MG63 (cell line): ENCODE data around the gene TYW5. TPM values are rescaled to one million over a fixed set of nuclear protein-coding genes. Genes with fewer than 3 reads are reported as not detected.
A peak's percentile ranks its signal among the peaks of the same experiment; 100 is the strongest.

Experiments used
- DNase-seq: peaks from one replicate; pipeline ENCODE4 v3.0.0-alpha.2; 2020
- H3K27me3 ChIP-seq: fragments of 250-450 bp; sonication (Bioruptor Pico); 2 replicates; pipeline ENCODE4 v1.5.1; 2020; ENCODE audit warnings: mild to moderate bottlenecking, moderate library complexity
- H3K36me3 ChIP-seq: fragments of 250-450 bp; sonication (Bioruptor Pico); 2 replicates; pipeline ENCODE4 v1.5.1; 2020; ENCODE audit warnings: mild to moderate bottlenecking, moderate library complexity
- H3K4me3 ChIP-seq: fragments of 250-450 bp; sonication (Bioruptor Pico); 2 replicates; pipeline ENCODE4 v1.5.1; 2020; ENCODE audit warnings: mild to moderate bottlenecking, moderate library complexity
- H3K9me3 ChIP-seq: fragments of 250-450 bp; sonication (Bioruptor Pico); 2 replicates; pipeline ENCODE4 v1.5.1; 2020; ENCODE audit warnings: mild to moderate bottlenecking, moderate library complexity
- total RNA-seq: library from RNA; depleted of rRNA; stranded (reverse); fragments of >200 nt; shearing (Covaris generic); gene quantifications from 2 replicates; pipeline ENCODE4 v1.2.3, GENCODE V29; 2014; ENCODE audit warnings: low replicate concordance; rRNA removed

The TYW5 gene
- total RNA-seq: 1.2 and 3.6 TPM in 2 replicates

GRCh38 chr2:199955339-199956061 lies at the start of gene TYW5, which contains the start of gene MAIP1:
Gene TYW5 (minus strand): TSS chr2:199955491. CDS start chr2:199955470, 21 bp downstream.
Gene MAIP1 (plus strand): TSS chr2:199955582. CDS start chr2:199955799, 217 bp downstream.
- DNase-seq: peak; percentile 82
- H3K36me3 ChIP-seq: peaks cover 35% of the 10 kb centered on the region
- H3K27me3 ChIP-seq: no peaks in the 10 kb centered on the region
- H3K9me3 ChIP-seq: no peaks in the 10 kb centered on the region
- H3K4me3 ChIP-seq: peak within 1 kb of the TSS; percentile 95

GRCh38 chr2:200003444-200003843 lies 48.2 kb upstream of the TYW5 start:
- no peak overlapping the region for H3K4me3 ChIP-seq
- DNase-seq: peak; percentile 6
- H3K9me3 ChIP-seq: no peaks in the 10 kb centered on the region

GRCh38 chr2:200000444-200001163 lies 45.3 kb upstream of the TYW5 start:
- Histone ChIP-seq H3K27me3 (no peaks in the 10 kb centered on the region), H3K4me3 (no peak overlapping the region), H3K36me3 (no peaks in the 10 kb centered on the region), H3K9me3 (no peaks in the 10 kb centered on the region)
- no peak for DNase-seq

More at GRCh38 chr2:200003444-200003843, 48.2 kb upstream of the TYW5 start:
- H3K27me3 ChIP-seq: no peaks in the 10 kb centered on the region
- no peaks in the 10 kb centered on the region for H3K36me3 ChIP-seq

GRCh38 chr2:199999166-199999565 lies 43.9 kb upstream of the TYW5 start:
- Histone ChIP-seq H3K4me3 (no peak overlapping the region), H3K27me3 (no peaks in the 10 kb centered on the region), H3K36me3 (no peaks in the 10 kb centered on the region), H3K9me3 (no peaks in the 10 kb centered on the region)
- DNase-seq: no peak

- Histone ChIP-seq H3K27me3 (no peaks in the 10 kb centered on the region), H3K4me3 (no peak overlapping the region), H3K9me3 (no peaks in the 10 kb centered on the region), H3K36me3 (no peaks in the 10 kb centered on the region)
- DNase-seq: no peak
Observed at GRCh38 chr2:199997296-199997695, 42.0 kb upstream of the TYW5 start.

- no peak for DNase-seq
- no peaks in the 10 kb centered on the region for H3K27me3 ChIP-seq
- H3K4me3 ChIP-seq: no peak overlapping the region
- no peaks in the 10 kb centered on the region for H3K9me3 ChIP-seq
- H3K36me3 ChIP-seq: no peaks in the 10 kb centered on the region
Observed at GRCh38 chr2:199994896-199995295, 39.6 kb upstream of the TYW5 start.

- DNase-seq: no peak
- no peaks in the 10 kb centered on the region for H3K9me3 ChIP-seq
- H3K36me3 ChIP-seq: no peaks in the 10 kb centered on the region
- no peak overlapping the region for H3K4me3 ChIP-seq
- no peaks in the 10 kb centered on the region for H3K27me3 ChIP-seq
Observed at GRCh38 chr2:199994371-199994770, 39.1 kb upstream of the TYW5 start.

GRCh38 chr2:199992296-199992695 lies 37.0 kb upstream of the TYW5 start:
- Histone ChIP-seq H3K4me3 (no peak overlapping the region), H3K36me3 (no peaks in the 10 kb centered on the region), H3K27me3 (no peaks in the 10 kb centered on the region), H3K9me3 (no peaks in the 10 kb centered on the region)
- no peak for DNase-seq

GRCh38 chr2:199991691-199992090 lies 36.4 kb upstream of the TYW5 start:
- Histone ChIP-seq H3K9me3 (no peaks in the 10 kb centered on the region), H3K4me3 (no peak overlapping the region), H3K27me3 (no peaks in the 10 kb centered on the region), H3K36me3 (no peaks in the 10 kb centered on the region)
- DNase-seq: no peak

GRCh38 chr2:199989822-199990221 lies 34.5 kb upstream of the TYW5 start:
- H3K9me3 ChIP-seq: no peaks in the 10 kb centered on the region
- H3K27me3 ChIP-seq: no peaks in the 10 kb centered on the region
- H3K4me3 ChIP-seq: no peak overlapping the region
- H3K36me3 ChIP-seq: no peaks in the 10 kb centered on the region
- DNase-seq: no peak

GRCh38 chr2:199988151-199988550 lies 32.9 kb upstream of the TYW5 start:
- Histone ChIP-seq H3K9me3 (no peaks in the 10 kb centered on the region), H3K4me3 (no peak overlapping the region), H3K27me3 (no peaks in the 10 kb centered on the region), H3K36me3 (no peaks in the 10 kb centered on the region)
- DNase-seq: no peak

GRCh38 chr2:199987586-199987985 lies 32.3 kb upstream of the TYW5 start:
- DNase-seq: no peak
- Histone ChIP-seq H3K36me3 (no peaks in the 10 kb centered on the region), H3K4me3 (no peak overlapping the region), H3K9me3 (no peaks in the 10 kb centered on the region), H3K27me3 (no peaks in the 10 kb centered on the region)

- Histone ChIP-seq H3K27me3 (no peaks in the 10 kb centered on the region), H3K4me3 (no peak overlapping the region), H3K9me3 (no peaks in the 10 kb centered on the region), H3K36me3 (no peaks in the 10 kb centered on the region)
- peak; percentile 62 for DNase-seq
Observed at GRCh38 chr2:199985625-199986207, 30.4 kb upstream of the TYW5 start.

GRCh38 chr2:199984755-199985154 lies 29.5 kb upstream of the TYW5 start:
- no peaks in the 10 kb centered on the region for H3K9me3 ChIP-seq
- DNase-seq: no peak
- H3K36me3 ChIP-seq: no peaks in the 10 kb centered on the region
- no peaks in the 10 kb centered on the region for H3K27me3 ChIP-seq
- H3K4me3 ChIP-seq: no peak overlapping the region

GRCh38 chr2:199984159-199984558 lies 28.9 kb upstream of the TYW5 start:
- no peaks in the 10 kb centered on the region for H3K27me3 ChIP-seq
- no peaks in the 10 kb centered on the region for H3K9me3 ChIP-seq
- no peak for DNase-seq
- H3K4me3 ChIP-seq: no peak overlapping the region
- no peaks in the 10 kb centered on the region for H3K36me3 ChIP-seq

GRCh38 chr2:199983534-199983933 lies 28.2 kb upstream of the TYW5 start:
- no peaks in the 10 kb centered on the region for H3K27me3 ChIP-seq
- H3K9me3 ChIP-seq: no peaks in the 10 kb centered on the region
- no peak for DNase-seq
- H3K36me3 ChIP-seq: no peaks in the 10 kb centered on the region
- no peak overlapping the region for H3K4me3 ChIP-seq

- Histone ChIP-seq H3K36me3 (no peaks in the 10 kb centered on the region), H3K9me3 (no peaks in the 10 kb centered on the region), H3K27me3 (no peaks in the 10 kb centered on the region), H3K4me3 (no peak overlapping the region)
- DNase-seq: no peak
Observed at GRCh38 chr2:199982126-199982843, 27.0 kb upstream of the TYW5 start.
